Measurements from ENCODE around the gene PAEP. TPM values are rescaled to one million over a fixed set of nuclear protein-coding genes. Genes with fewer than 3 reads are reported as not detected.

PAEP gene
- total RNA-seq, 4 donors from 2014 or later, result not detected

DNA sequence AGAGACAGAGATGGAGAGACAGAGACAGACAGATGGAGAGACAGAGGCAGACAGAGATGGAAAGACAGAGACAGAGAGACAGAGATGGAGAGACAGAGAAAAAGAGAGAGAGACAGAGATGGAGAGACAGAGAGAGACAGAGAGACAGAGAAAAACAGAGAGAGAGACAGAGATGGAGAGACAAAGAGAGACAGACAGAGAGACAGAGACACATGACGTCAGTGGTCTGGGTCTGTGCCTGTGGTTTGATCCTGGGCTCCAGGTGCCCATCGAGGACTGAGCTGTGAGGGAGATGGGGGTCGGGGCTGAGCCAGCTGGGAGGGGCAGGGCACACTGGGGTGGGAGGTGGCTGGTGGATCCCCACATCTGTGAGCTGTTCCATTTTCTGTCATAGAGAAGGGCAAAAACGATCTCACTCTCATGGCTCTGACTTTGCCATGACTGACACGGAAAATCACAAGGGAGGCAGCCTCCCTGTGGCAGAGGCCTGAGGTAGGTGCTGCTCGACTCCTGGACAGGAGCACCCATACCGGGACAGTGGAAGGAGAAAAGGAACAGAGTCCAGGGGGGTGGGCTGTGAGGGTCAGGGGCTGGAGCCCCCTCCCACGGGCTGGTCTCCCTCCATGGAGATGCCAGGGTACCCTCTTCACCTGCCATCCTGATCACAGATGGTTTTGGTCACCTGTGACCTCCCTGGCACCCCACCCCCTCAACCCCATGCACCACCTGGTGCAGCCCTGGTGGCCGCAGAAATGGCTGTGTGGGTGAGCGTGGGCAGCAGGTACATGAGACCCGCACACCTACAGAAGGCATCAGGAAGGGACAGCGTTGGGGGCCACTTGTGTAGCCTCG is 49.0 kb downstream of the PAEP start:
- TF ChIP-seq CTCF (IDR thresholded peaks at IDR 0.05; ENCODE audit: low read depth), result no peak

DNA sequence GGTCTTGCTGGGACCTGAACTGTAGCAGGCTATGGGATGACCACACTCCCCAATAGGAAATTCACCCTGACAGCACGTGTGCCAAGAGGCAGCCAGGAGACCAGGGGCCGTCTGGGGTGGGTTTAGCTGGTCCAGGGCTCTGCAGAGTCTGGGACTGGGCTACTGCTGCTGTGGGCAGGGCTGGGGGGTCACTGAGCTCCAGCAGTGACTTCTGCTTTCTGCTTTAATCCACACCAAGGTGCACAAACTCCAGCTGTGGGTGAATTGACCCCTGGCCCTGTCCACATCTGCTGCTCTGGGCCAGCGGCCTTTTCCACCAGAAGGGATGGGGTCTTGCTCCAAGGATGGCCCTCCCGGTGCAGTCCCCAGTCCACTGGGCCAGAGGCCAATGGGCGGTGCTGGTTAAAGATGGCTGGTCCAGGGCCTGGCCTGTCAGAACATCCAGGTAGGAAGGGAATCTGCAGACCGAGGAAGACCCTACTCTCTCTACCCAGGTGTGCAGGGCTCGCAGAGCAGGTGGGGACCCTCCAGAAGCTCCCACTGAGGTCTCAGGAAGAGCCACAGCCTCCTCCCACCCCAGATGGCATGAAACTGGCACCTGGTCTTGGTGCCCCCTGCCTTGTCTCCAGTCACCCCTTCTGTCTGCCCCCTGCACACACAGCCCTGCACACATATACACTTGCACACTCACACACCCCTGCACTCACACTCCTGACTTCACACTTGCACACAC is 49.8 kb downstream of the PAEP start:
- TF ChIP-seq CTCF (IDR thresholded peaks at IDR 0.05; ENCODE audit: low read depth), result no peak

DNA sequence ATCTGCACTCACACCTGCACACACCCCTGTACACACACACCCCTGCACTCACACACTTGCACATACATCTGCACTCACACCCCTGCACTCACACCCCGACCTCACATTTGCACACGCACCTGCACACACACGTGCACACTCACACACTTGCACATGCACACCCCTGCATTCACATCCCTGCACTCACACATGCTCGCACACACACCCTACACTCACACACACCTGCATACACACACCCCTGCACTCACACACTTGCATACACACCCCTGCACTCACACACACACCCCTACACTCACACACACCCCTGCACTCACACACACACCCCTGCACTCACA is 50.3 kb downstream of the PAEP start:
- no peak for TF ChIP-seq CTCF (IDR thresholded peaks at IDR 0.05; ENCODE audit: low read depth)

GRCh38 chr9:135612437-135612836 is 50.9 kb downstream of the PAEP start:
- TF ChIP-seq CTCF (IDR thresholded peaks at IDR 0.05; ENCODE audit: low read depth), result no peak

GRCh38 chr9:135612981-135613910 is 51.7 kb downstream of the PAEP start:
- no peak for TF ChIP-seq CTCF (IDR thresholded peaks at IDR 0.05; ENCODE audit: low read depth)

DNA sequence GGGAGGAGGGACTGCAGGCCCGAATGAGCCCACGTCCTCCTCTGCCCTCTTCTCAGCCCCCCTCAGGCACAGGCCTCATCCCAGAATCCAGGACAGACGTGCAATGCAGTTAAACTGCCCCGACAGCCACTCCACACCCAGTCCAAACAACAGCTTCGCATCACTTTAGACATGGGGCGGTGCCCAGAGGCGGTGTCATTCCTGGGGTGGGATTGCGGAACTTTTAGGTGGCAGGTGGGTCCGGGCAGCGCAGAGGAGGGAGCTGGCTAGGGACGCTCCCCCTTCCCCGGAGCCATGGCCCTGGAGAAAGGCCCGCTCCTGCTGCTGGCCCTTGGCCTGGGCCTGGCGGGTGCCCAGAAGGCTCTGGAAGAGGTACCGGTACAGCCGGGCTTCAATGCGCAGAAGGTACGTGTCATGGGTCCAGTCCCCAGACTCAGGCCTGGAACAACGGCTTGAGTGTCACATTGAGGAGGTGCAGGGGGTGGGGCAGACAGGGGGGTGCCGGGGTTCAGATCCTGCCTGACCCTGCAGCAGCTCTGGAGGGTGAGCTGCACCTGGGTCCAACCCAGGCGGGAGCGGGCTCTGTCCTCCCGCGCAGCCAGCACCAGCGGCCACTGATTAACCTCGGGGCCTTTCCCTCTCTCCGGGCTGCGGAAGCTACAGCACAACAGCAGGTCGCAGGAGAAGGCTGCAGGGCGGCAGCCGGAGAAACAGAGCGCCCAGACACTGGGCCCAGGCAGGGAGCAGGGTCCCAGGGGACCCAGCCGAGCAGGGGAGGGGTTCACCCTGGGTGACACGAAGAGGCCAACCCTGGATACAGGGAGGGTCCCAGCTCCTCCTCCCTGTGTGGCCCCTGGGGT is 52.6 kb downstream of the PAEP start:
- no peak for TF ChIP-seq CTCF (IDR thresholded peaks at IDR 0.05; ENCODE audit: low read depth)
